Activated T-cell treated with anti-CD3 and anti-CD28 coated beads, Interleukin-2, amount 50 U/mL, for 1 hour (primary cell): ENCODE measurements around the gene GORAB.

ENCODE experiments used
- DNase-seq: peaks from one replicate; pipeline ENCODE4 v3.0.0-alpha.2; 2020

The GORAB gene

DNA sequence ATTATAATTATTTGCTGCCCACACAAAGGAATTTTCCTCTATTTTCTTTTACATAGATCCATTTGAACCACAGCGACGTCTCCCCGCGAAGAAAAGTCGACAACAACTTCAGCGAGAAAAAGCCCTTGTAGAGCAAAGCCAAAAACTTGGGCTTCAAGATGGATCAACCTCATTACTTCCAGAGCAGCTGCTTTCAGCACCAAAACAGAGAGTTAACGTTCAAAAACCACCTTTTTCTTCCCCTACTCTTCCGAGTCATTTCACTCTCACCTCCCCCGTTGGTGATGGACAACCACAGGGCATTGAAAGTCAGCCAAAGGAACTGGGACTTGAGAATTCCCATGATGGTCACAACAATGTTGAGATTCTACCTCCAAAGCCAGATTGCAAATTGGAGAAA lies 7.2 kb downstream of the GORAB start:
- no peak for DNase-seq

DNA sequence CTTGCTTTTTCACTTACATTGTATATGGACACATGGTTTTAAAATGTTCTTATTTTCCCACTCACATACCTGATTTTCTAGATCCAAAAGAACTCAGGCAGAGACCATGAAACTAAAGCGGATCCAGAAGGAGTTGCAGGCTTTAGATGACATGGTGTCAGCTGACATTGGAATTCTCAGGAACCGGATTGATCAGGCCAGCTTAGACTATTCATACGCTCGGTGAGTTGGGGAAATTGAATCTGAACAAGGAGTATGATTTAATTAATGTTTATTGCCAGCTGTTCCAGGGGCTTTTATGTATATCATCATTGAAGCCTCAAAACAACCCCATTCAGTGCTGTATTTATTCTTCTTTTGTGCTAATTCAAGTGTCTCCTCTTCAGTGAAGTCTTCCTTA lies 12.7 kb downstream of the GORAB start:
- no peak for DNase-seq

DNA sequence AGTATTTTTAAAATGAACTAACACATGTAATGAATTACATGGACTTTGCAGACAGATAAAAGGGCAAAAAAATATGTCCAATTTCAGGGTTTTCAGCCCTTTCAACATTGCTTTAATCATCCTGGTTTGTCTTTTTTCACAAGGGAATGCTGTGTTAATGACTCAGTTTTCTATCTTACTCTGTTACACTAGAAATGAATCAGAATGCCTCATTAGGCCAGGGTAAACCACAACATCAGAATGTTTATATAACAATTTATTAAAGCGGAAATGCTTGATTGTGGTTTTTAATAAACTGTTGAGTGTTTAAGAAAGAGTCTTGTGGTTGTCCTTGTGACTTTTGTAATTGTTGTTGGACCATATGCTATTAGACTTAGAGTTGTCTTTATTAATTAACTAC lies 13.5 kb downstream of the GORAB start:
- DNase-seq, result no peak

DNA sequence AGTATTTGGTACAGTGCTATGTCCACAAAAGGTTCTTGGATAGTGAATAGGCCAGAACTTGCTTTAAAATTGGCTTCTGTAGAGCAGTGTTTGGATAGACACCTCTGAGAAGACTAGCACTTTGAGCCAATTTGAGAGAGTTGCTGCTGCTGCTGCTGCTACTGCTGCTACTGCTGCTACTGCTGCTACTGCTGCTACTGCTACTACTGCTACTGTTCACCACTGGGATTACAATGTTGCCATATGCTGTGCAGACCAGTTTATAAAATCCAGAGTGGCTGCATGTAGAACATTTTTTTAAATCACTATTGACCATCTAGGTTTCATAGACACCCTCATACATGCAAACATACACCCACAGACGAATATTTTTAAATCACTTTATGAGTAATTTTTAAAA lies 15.3 kb downstream of the GORAB start:
- no peak for DNase-seq

DNA sequence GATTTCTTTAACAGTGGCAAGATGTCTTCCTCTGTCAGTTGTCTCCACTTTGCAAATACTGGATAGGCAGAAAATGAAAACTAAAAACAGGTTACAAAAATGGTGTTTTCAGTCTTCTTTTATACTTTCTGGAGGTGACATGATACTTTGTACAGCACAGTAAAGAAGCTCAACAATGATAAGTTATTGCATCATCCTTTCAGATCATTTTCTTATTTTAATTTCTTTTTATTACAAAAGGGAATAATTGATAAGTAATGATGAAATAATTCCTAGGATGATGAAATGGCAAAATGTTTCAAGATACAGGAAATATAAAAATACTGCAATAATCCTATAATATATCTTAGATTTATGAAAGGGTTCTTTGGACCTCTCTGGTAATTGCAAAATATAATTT lies 16.5 kb downstream of the GORAB start:
- no peak for DNase-seq

DNA sequence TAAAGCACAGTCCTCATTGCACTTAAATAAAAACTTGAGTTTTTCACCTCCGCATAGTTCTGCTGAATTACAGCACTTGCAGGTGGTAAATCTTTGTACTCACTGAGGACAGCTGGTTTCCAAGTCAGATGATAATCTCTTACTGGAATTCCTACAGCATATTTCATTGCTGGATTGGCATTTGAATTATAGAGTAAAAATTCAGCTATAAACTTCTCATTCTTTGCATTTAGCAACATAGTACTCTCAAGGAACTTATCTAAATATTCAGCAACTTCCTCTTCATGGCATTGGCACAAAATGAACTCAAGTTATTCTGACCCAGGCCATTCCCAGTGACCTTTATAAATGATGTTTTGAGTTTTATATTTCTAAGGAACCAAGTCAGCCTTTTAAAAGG lies 23.4 kb downstream of the GORAB start:
- no peak for DNase-seq

DNA sequence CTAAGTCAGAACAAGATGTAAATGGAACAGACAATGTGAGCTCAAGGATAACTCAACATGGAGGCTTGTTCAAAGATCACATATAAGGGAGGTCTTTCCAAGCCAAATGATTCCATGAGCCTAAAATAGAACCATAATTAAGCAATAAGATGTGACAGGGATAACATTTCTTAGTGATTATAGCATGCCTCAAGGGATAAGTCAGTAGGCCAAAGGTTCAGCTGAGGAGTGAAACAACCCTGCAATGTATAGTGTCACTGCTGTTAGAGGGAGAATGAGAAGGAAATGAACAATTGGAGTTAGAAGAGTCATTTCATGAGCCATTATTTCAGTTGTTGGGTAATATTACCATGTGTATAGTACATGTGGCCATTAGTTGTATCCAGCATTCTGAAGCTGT lies 25.0 kb downstream of the GORAB start:
- no peak for DNase-seq

DNA sequence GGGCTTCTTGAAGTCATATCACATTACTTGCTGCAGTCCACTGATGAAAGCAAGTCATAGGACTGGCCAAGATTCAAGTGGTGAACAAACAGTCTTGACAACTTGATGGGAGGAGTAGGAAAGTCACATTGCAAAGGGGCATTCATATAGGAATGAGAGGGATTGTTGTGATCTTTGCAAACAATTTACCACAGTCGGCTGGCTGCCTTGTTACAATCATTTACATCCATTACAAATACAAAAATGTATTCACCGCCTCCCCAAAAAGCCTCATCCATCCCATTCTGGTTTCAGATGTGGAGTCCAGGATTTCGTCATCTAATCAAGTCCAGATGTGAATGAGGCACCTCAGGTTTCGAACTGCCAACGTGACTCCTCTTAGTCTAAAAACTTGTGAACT lies 26.8 kb downstream of the GORAB start:
- DNase-seq, result no peak

DNA sequence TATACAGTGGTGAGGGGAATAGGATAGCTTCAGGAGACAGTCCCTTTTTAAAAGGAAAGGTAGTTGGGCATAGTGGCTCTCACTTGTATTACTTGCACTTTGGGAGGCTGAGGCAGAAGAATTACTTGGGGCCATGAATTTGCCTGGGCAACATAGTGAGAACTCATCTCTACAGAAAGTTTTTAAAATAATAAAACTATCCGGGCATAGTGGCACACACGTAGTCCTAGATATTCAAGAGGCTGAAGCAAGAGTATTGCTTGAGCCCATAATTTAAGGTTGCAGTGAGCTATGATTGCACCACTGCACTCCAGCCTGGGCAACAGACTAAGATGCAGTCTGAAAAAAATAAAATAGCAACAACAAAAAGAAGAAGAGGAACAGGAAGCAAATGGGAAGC lies 27.2 kb downstream of the GORAB start:
- no peak for DNase-seq

DNA sequence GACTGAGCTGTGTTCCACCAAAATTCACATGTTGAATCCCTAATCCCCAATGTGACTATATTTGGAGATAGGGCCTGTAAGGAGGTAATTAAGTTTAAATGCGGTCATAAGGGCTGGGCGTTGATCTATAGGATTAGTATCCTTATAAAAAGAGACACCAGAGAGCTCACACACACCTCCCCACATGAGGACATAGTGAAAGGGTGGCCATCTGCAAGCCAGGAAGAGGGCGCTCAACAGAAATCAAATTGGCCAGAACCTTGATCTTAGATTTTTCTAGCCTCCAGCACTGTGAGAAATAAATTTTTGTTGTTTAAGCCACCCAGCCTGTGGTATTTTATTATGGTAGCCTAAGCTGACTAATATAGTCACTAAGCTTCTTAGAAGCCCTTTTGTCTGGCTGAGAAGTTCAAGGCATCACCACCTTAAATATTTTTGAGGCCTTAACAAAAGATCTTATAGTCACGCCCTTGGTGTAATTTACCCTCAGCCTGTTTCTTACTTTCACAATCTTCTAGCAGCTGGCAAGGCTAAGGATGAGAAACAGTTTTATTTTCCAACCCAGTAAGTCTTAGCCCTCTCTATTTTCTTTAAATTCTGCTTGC lies 28.8 kb downstream of the GORAB start:
- no peak for DNase-seq

DNA sequence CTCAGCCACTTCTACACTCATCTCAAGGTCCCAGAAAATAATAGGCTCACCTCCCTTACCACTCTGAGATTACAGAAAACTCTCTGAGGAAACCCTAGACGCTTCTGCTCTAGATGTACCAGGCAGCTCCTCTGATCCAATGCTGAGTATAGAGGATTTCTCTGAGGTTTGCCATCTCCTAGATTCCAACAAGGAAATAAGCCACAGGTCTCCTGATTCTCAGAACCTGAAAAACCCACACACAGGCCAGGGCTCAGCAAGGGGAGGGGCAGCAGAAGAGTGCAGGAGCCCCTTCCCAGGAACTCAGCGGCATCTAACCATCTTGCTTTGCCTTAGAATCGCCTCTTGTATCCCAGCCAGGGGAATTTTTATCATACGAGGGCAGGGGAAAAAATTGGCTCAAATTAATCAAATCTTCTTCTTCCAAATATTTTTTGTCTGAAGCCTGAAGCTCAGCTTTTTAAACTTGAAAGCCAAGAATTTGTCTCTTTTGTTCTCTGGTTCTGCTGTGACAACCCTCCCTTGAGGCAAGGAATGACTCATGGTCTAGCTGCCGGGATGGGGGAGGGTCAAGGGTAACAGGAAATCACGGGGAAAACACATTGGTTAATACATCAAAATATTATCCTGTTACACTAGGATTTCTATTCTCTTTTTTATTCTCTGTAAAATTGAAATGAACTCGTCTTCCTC lies 30.8 kb downstream of the GORAB start:
- no peak for DNase-seq

DNA sequence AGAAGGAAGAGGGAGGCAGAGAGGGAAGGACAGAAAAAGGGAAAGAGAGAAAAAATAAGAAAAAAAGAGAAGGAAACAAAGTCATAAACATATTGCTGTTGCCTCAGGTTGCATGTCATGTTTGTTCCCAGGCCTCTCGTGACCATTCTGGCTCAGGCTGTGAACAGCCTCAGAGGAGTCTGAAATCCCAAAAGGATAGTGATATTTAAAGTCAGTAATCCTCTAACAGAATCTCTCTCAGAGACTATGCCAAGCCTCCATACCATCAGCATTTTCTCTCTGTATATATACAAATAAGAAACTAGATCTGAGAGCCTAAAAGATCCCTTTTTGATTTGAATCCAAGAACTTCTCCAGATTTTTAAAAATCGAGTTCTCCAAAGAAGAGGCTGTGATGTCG lies 35.2 kb downstream of the GORAB start:
- no peak for DNase-seq

DNA sequence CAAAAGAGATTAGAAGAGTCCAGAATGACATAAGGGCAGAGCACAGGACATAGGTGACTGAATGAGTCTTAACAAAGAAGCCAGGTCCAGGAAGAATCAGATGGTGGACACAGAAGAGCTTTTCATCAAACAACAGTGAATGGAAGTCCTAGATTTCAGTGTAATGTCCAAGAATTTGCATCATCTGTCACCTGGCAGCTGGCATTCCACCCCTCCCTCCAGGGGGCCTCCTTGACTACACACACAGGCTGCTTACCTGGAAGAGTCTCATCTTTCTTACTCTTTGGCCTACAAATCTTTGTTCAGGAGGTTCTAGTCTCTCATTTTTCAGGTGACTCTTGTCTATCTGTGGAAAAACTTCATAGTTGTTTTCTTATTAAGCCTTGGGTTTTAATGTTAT lies 36.2 kb downstream of the GORAB start:
- DNase-seq, result no peak

DNA sequence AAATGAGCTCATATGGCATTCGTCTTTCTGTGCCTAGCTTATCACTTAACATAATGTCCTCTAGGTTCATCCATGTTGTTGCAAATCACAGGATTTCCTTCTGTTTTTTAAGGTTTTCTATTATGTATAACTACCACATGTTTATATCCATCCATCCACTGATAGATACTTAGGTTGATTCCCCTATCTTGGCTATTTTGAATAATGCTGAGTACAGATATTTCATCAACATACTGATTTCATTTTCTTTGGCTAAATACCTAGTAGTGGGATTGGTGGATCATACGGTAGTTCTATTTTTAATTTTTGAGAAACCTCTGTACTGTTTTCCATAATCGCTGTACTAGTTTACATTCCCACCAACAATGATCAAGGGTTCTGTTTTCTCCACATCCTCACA lies 45.0 kb downstream of the GORAB start:
- no peak for DNase-seq

DNA sequence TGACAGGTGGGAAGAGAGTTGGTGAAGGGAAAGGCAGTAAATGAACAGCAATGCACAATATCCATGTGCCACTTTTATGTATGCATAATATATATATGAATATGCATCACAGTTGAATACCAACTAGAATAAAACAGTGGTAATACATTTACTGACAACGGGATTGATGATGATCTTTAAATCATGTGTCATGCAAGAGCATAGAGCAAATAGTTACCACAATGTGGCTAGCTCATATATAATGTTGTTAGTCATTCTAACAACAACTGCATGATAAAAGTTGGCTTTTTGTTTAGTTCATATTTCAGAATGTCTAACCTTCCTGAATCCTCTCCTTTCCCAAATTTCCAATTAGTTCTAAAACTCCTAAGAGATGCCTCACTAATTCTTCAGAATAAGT lies 46.4 kb downstream of the GORAB start:
- DNase-seq, result no peak

DNA sequence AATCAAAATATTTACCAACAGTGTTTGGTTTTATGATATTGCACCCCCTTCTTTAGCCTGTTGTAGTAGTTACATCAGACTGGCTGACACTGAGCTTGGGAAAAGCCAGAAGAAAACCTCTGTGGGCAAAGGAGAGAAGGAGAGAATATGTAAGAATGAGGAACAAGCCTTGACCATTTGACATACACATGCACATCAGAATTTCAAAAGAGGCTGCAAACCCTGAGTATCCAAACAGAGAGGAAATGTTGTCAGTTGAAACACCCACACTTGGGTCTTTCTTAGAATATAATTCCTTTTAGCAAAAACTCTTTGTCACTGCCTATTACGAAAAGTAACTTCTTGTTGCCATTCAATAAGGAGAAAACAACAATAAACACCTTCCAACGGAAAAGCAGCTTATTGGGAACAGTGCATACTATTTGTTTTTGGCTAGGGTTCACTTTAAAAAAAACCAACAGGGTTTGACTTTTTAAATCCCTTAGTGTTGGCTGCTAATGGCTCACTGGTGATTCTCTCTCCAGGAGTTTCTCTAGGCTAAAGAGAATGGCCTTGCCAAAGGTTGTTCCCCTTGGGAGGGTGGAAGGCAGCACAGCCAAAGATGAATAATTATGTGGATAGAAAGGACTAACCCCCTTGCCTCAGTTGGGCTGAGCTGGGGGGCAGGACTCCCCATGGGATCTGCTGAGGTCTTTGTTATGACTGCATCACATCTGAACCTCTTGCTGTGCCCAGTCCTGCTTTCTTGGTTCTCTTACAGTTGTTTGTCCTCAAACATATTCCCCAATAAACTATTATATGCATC lies 48.9 kb downstream of the GORAB start:
- no peak for DNase-seq

DNA sequence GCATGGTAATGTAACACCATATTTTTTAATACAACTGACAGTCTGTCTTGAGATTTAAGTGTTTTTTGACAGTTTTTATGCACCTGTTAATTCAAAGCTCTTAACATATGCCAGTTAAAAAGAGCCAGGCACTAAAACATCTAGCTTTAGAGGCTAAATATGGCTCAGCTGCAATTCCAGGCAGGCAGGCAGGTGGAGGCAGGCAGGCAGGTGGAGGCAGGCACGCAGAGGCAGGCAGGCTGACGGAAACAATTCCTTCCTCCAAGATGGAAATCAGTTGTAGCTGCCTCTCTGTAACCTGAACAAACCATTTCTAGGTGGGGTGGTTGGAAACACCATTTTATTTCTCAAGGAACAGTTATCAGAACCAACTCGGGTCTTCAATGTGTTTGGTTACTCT lies 51.2 kb downstream of the GORAB start:
- DNase-seq, result no peak

DNA sequence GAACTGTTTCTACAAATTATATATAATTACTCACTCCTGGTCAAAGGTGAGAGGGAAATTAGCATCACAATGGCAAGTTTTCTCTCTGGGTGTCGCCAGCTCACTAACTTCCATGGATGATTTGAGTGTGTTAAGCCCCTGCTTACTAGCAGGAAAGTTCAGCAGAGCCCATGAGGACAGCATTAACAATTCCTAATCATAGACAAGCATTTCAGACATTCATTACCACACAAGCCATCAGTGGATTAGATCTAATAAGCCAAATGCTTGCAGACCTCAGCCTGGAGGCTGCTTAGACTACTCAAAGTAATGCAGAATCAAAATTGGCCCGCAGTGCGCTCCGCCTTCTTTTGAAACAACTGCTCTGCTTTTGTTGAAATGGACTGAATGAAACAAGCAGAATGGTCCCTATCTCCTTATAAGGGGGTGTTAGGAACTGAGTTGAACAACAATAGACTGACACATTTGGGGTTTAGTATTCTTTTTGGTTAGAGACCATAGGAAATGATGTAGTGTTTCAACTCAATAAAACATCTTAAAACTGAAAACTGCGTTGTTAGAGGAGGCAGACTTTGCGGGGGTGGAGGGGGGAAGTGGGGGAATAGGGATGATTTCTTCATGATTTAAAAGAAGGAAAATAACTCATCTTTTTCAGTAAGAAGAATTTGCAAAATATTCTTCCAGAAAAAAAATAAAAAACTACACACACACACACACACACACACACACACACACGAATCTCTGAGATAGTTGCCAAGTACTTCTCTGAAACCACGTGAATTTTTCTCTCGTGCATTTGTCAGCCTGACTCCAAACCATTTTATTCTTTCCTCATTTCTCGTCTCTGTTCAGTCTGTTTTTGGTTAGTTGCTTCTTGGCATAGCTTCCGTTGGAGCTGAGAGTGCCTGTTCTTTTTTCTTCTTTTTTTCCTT lies 54.6 kb downstream of the GORAB start:
- no peak for DNase-seq

DNA sequence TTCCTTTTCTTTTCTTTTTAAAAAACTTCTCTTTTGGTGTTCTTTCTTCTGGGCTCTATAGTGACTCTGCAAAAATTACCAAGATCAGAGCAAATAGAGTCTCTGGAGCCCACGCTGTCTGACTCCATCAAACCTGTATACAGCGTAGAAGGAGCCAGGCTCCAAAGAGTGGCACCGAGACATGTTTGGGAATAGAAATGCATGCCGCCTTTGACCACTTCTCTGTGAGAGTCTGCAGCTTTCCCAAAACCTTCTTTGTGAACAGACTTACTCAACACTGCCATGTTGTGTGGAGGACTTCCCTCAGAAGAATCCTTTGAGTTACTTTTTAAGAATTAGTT lies 55.3 kb downstream of the GORAB start:
- no peak for DNase-seq

DNA sequence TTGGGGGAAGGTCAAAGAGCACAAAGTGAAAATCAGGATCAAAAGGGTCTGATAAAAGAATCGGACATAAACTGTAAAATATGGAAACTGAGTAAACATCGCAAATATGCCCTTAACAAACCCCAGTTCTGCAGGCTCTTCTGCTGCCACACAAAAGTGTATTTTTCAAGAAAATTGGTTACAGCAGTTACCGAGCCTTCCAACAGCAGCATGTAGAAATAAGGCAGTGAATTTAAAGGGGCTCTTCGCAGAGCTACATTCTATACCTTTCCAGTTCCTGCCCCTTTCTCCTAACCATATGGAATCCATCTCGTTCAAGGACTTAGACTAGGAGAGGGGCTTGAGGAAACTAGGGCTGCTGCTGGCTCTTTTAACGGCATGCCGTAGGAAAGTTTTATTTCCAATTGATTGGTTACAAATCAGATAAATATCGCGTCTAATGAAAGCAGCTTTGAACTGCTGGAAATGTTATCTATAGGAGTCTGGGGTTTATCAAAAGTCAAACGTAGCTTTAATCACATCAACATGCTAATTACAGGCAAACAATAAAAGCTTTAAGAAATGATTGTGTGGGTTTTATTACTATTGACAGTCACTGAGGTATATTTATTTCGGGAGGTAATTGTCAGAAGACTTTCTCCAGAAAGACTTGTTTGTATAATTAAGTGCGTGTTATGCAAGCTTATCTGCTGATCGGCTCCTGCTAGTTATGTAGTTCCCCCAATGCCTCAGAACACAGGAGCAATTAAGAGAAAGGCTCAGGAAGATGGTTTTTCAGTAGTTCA lies 59.1 kb downstream of the GORAB start:
- DNase-seq, result no peak

DNA sequence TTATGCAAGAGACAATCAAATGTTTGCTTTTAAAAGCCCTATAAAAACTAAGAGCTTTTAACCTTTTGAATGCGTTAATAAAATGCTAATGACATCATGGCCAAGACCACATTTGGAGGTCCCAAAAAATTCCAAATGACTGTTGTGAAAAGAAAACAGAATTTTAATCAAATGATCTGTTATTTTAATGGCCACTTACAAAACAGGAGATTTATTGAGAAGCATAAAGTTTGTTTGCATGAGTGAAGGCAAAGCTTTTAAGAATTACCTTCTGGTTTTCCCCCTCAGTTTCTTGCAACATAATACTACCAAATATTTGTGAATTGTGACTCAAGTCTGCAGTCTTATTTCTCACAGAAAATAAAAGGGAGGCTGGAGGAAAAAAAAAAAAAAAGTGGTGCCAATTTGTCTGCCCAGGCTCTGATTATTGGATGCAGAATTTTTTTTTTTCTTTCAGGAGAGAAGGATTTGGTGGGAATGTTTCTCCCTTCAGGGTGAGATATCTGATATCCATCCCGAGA lies 60.7 kb downstream of the GORAB start:
- DNase-seq, result no peak
